GM23338 (cell line): ENCODE data around the gene S100A7. TPM values are rescaled to one million over a fixed set of nuclear protein-coding genes. Genes with fewer than 3 reads are reported as not detected.

Experiments used
- ATAC-seq: fragments of 200-7000 bp; cut with Tn5 transposase; 3 replicates; pipeline ENCODE4 v1.9.1; 2020
- DNase-seq: peaks from one replicate; pipeline ENCODE4 v3.0.0-alpha.2; 2015; ENCODE audit warnings: low spot score
- H2AFZ ChIP-seq: fragments of 200-600 bp; sonication (generic); 2 replicates; pipeline ENCODE4 v1.8.0; 2016; ENCODE audit warnings: antibody characterized with exemption, mild to moderate bottlenecking, moderate library complexity
- H3F3A ChIP-seq: fragments of 200-600 bp; sonication (generic); replicated peaks from 2 replicates; pipeline ENCODE4 v1.8.0; 2017; ENCODE audit warnings: antibody characterized with exemption, mixed run types, low read depth
- H3K27ac ChIP-seq: fragments of 200-600 bp; sonication (generic); 2 replicates; pipeline ENCODE4 v1.6.1; 2016; ENCODE audit warnings: low read depth
- H3K27me3 ChIP-seq: fragments of 200-600 bp; sonication (generic); 2 replicates; pipeline ENCODE4 v1.8.0; 2016; ENCODE audit warnings: mild to moderate bottlenecking, mixed run types, moderate library complexity; ENCODE audit not compliant: insufficient read depth
- H3K36me3 ChIP-seq: fragments of 200-600 bp; sonication (generic); 2 replicates; pipeline ENCODE4 v1.8.0; 2016; ENCODE audit warnings: mild to moderate bottlenecking; ENCODE audit not compliant: insufficient read depth
- H3K4me1 ChIP-seq: fragments of 200-600 bp; sonication (generic); 2 replicates; pipeline ENCODE4 v1.8.0; 2016; ENCODE audit warnings: mild to moderate bottlenecking, moderate library complexity; ENCODE audit not compliant: insufficient read depth
- H3K4me2 ChIP-seq: fragments of 200-600 bp; sonication (generic); 2 replicates; pipeline ENCODE4 v1.7.1; 2017; ENCODE audit warnings: mixed run types
- H3K4me3 ChIP-seq: fragments of 200-600 bp; sonication (generic); 2 replicates; pipeline ENCODE4 v1.6.1; 2016; ENCODE audit warnings: mixed run types
- H3K79me2 ChIP-seq: fragments of 200-600 bp; sonication (generic); replicated peaks from 2 replicates; pipeline ENCODE4 v1.8.0; 2017; ENCODE audit warnings: mild to moderate bottlenecking; ENCODE audit not compliant: insufficient read depth
- H3K9me2 ChIP-seq: fragments of 200-600 bp; sonication (generic); 2 replicates; pipeline ENCODE4 v1.8.0; 2017; ENCODE audit not compliant: insufficient read depth
- H4K20me1 ChIP-seq: fragments of 200-600 bp; sonication (generic); replicated peaks from 2 replicates; pipeline ENCODE4 v1.8.0; 2017; ENCODE audit warnings: mild to moderate bottlenecking; ENCODE audit not compliant: insufficient read depth
- H3K27ac Mint-ChIP-seq: 2 replicates; pipeline ENCODE4 v1.8.0; 2020; ENCODE audit warnings: inconsistent platforms, mild to moderate bottlenecking, moderate library complexity, mixed read lengths
- H3K27me3 Mint-ChIP-seq: 3 replicates; pipeline ENCODE4 v1.8.0; 2022; ENCODE audit warnings: low read depth, mild to moderate bottlenecking, moderate library complexity, mixed read lengths, inconsistent platforms; ENCODE audit not compliant: insufficient read depth, poor library complexity
- H3K36me3 Mint-ChIP-seq: 3 replicates; pipeline ENCODE4 v1.8.0; 2021; ENCODE audit warnings: low read depth, mild to moderate bottlenecking, inconsistent platforms, moderate library complexity, mixed read lengths
- H3K4me1 Mint-ChIP-seq: 3 replicates; pipeline ENCODE4 v1.8.0; 2020; ENCODE audit warnings: mild to moderate bottlenecking, inconsistent platforms, mixed read lengths
- H3K4me3 Mint-ChIP-seq: 3 replicates; pipeline ENCODE4 v1.8.0; 2021; ENCODE audit warnings: moderate library complexity, mild to moderate bottlenecking, inconsistent platforms, mixed read lengths
- H3K9me3 Mint-ChIP-seq: 3 replicates; pipeline ENCODE4 v1.8.0; 2020; ENCODE audit warnings: moderate library complexity, mild to moderate bottlenecking, inconsistent platforms, mixed read lengths
- CREB1 ChIP-seq: fragments of 250-450 bp; sonication (Bioruptor Pico); IDR thresholded peaks from 2 replicates; pipeline ENCODE4 v1.5.0; 2020; ENCODE audit warnings: low read depth, mild to moderate bottlenecking, moderate library complexity
- EZH2phosphoT487 ChIP-seq: fragments of 200-600 bp; sonication (generic); IDR thresholded peaks from one replicate; pipeline ENCODE4 v1.8.1; 2018; ENCODE audit warnings: antibody characterized with exemption; ENCODE audit not compliant: unreplicated experiment
- NANOG ChIP-seq: IDR thresholded peaks from 2 replicates; pipeline ENCODE4 v1.6.1; 2016; ENCODE audit warnings: antibody characterized with exemption, borderline replicate concordance
- POLR2AphosphoS5 ChIP-seq: IDR thresholded peaks from 2 replicates; pipeline ENCODE4 v1.6.1; 2016; ENCODE audit warnings: antibody characterized with exemption, low read depth
- STAT1 ChIP-seq: IDR thresholded peaks from one replicate; pipeline ENCODE4 v1.6.1; 2016; ENCODE audit warnings: antibody characterized with exemption; ENCODE audit not compliant: unreplicated experiment
- ZNF114 ChIP-seq: fragments of 250-450 bp; sonication (Bioruptor Pico); IDR thresholded peaks from 2 replicates; pipeline ENCODE4 v1.5.0; 2020; ENCODE audit warnings: mild to moderate bottlenecking, moderate library complexity
- ZNF331 ChIP-seq: fragments of 250-450 bp; sonication (Bioruptor Pico); IDR thresholded peaks from 2 replicates; pipeline ENCODE4 v1.5.0; 2020; ENCODE audit warnings: low read depth, mild to moderate bottlenecking, moderate library complexity
- polyA plus RNA-seq: library from polyadenylated mRNA; unstranded; fragments of >200 nt; fragmentation: Nextera tagmentation; extraction: Ambion mirVana; gene quantifications from 2 replicates; pipeline ENCODE4 v1.2.1, GENCODE V29; 2016
- total RNA-seq: library from RNA; depleted of rRNA; stranded (reverse); fragments of >200 nt; shearing (Covaris generic); gene quantifications from 2 replicates; pipeline ENCODE4 v1.2.3, GENCODE V29; 2014
- TF ChIP-seq, protein P1 (sequence below): IDR thresholded peaks from one replicate; pipeline ENCODE4 v1.6.1; 2018; ENCODE audit warnings: antibody characterized with exemption; ENCODE audit not compliant: unreplicated experiment
- TF ChIP-seq, protein P2 (sequence below): IDR thresholded peaks from 2 replicates; pipeline ENCODE4 v1.6.1; 2016; ENCODE audit warnings: antibody characterized with exemption
- TF ChIP-seq, protein P3 (sequence below), 2 experiments: fragments of 200-600 bp in 1 of 2; sonication (generic) in 1 of 2; conservative IDR thresholded peaks; 2 replicates each; pipeline versions ENCODE4 v1.5.1 to v1.6.1; 2016 to 2017; ENCODE audit warnings: antibody characterized with exemption in 2 of 2, low read depth in 2 of 2, mild to moderate bottlenecking in 2 of 2, moderate library complexity in 1 of 2

S100A7 gene
- total and polyA plus RNA-seq, 2 experiments from 2014 or later: not detected

DNA sequence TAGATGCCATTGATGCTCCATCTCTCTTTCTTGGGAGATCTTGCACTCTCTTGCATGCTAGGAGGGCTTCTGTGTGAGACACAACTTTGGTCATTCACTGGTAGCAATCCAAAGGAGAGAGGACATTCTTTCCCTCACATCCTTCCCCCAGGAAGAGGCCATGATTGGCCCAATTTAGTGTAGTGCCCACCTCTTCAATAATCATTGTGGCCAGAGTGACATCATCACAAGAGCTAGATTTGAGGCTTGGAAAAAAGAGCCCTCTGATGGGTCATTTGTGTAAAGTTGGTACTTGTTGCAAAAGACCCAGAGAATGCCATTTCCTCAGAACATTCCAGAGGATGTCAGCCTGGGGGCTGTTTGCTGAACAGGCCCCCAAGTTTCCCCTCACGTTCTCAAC lies 45.1 kb upstream of the S100A7 start (continued):
- TF ChIP-seq, protein P1, sequence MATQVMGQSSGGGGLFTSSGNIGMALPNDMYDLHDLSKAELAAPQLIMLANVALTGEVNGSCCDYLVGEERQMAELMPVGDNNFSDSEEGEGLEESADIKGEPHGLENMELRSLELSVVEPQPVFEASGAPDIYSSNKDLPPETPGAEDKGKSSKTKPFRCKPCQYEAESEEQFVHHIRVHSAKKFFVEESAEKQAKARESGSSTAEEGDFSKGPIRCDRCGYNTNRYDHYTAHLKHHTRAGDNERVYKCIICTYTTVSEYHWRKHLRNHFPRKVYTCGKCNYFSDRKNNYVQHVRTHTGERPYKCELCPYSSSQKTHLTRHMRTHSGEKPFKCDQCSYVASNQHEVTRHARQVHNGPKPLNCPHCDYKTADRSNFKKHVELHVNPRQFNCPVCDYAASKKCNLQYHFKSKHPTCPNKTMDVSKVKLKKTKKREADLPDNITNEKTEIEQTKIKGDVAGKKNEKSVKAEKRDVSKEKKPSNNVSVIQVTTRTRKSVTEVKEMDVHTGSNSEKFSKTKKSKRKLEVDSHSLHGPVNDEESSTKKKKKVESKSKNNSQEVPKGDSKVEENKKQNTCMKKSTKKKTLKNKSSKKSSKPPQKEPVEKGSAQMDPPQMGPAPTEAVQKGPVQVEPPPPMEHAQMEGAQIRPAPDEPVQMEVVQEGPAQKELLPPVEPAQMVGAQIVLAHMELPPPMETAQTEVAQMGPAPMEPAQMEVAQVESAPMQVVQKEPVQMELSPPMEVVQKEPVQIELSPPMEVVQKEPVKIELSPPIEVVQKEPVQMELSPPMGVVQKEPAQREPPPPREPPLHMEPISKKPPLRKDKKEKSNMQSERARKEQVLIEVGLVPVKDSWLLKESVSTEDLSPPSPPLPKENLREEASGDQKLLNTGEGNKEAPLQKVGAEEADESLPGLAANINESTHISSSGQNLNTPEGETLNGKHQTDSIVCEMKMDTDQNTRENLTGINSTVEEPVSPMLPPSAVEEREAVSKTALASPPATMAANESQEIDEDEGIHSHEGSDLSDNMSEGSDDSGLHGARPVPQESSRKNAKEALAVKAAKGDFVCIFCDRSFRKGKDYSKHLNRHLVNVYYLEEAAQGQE: no peak
- TF ChIP-seq ZNF114 (no peak), ZNF331 (CRISPR knock-in tag) (no peak), STAT1 (no peak), EZH2phosphoT487 (no peak)
- TF ChIP-seq, protein P2, sequence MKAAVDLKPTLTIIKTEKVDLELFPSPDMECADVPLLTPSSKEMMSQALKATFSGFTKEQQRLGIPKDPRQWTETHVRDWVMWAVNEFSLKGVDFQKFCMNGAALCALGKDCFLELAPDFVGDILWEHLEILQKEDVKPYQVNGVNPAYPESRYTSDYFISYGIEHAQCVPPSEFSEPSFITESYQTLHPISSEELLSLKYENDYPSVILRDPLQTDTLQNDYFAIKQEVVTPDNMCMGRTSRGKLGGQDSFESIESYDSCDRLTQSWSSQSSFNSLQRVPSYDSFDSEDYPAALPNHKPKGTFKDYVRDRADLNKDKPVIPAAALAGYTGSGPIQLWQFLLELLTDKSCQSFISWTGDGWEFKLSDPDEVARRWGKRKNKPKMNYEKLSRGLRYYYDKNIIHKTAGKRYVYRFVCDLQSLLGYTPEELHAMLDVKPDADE: no peak
- TF ChIP-seq, protein P3, sequence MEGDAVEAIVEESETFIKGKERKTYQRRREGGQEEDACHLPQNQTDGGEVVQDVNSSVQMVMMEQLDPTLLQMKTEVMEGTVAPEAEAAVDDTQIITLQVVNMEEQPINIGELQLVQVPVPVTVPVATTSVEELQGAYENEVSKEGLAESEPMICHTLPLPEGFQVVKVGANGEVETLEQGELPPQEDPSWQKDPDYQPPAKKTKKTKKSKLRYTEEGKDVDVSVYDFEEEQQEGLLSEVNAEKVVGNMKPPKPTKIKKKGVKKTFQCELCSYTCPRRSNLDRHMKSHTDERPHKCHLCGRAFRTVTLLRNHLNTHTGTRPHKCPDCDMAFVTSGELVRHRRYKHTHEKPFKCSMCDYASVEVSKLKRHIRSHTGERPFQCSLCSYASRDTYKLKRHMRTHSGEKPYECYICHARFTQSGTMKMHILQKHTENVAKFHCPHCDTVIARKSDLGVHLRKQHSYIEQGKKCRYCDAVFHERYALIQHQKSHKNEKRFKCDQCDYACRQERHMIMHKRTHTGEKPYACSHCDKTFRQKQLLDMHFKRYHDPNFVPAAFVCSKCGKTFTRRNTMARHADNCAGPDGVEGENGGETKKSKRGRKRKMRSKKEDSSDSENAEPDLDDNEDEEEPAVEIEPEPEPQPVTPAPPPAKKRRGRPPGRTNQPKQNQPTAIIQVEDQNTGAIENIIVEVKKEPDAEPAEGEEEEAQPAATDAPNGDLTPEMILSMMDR (conservative IDR thresholded peaks at IDR 0.05; ENCODE audit: low read depth in 2 of 2): no peak

DNA sequence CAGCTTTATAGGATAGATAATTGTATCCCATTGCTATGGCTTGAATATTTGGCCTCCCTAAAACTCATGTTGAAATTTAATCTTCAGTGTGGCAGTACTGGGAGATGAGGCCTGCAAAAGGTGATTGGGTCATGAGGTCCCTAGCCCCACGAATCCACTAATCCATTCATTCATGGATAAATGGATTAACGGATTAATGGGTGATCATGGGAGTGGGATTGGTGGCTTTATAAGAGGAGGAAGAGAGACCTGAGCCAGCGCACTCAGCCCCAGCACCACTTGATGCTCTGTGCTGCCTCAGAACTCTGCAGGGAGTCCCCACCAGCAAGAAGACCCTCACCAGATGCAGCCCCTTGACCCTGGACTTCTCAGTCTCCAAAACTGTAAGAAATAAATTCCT lies 43.3 kb upstream of the S100A7 start:
- ATAC-seq (no peak), DNase-seq (no peak)
- Histone ChIP-seq H3K27me3 (no peaks in the 10 kb centered on the region), H3K4me3 (no peak overlapping the region), H3K4me1 (no peaks in the 10 kb centered on the region; the same call in 1 of the 2 replicates), H3K4me2 (no peak overlapping the region), H3F3A (no peaks in the 10 kb centered on the region), H3K36me3 (no peaks in the 10 kb centered on the region), H2AFZ (no peak overlapping the region), H3K79me2 (no peaks in the 10 kb centered on the region), H4K20me1 (no peaks in the 10 kb centered on the region), H3K27ac (no peak overlapping the region), H3K9me2 (no peaks in the 10 kb centered on the region)
- Mint-ChIP-seq H3K36me3 (no peaks in the 10 kb centered on the region), H3K9me3 (no peaks in the 10 kb centered on the region), H3K4me3 (no peak overlapping the region), H3K4me1 (peaks cover 9% of the 10 kb centered on the region; the same call in 2 of the 3 replicates), H3K27me3 (peaks cover 2% of the 10 kb centered on the region), H3K27ac (no peak overlapping the region)
- TF ChIP-seq ZNF114 (no peak), CREB1 (CRISPR knock-in tag) (no peak), NANOG (no peak), EZH2phosphoT487 (no peak), POLR2AphosphoS5 (no peak)
- TF ChIP-seq, protein P1: no peak
- TF ChIP-seq, protein P3 (conservative IDR thresholded peaks at IDR 0.05; ENCODE audit: low read depth in 2 of 2): no peak
- TF ChIP-seq, protein P2: no peak
